HFFc6 (cell line): ENCODE results near the gene C1orf167. TPM values are rescaled to one million over a fixed set of nuclear protein-coding genes. Genes with fewer than 3 reads are reported as not detected.
A peak's percentile ranks its signal among the peaks of the same experiment; 100 is the strongest.

Experiments
- DNase-seq: peaks from one replicate; pipeline ENCODE4 v3.0.0-alpha.2; 2018
- H3K27ac Mint-ChIP-seq: 2 replicates; pipeline ENCODE4 v1.8.0; 2020; ENCODE audit warnings: mild to moderate bottlenecking, mixed read lengths
- H3K27me3 Mint-ChIP-seq: 2 replicates; pipeline ENCODE4 v1.8.0; 2021; ENCODE audit warnings: mild to moderate bottlenecking, moderate library complexity, mixed read lengths; ENCODE audit not compliant: insufficient read depth
- H3K36me3 Mint-ChIP-seq: 2 replicates; pipeline ENCODE4 v1.8.0; 2021; ENCODE audit warnings: low read depth, mixed read lengths
- H3K4me1 Mint-ChIP-seq: 2 replicates; pipeline ENCODE4 v1.8.0; 2020; ENCODE audit warnings: low read depth, mixed read lengths
- H3K4me3 Mint-ChIP-seq: 2 replicates; pipeline ENCODE4 v1.8.0; 2020; ENCODE audit warnings: mild to moderate bottlenecking, moderate library complexity, mixed read lengths
- H3K9me3 Mint-ChIP-seq: 2 replicates; pipeline ENCODE4 v1.8.0; 2020; ENCODE audit warnings: mild to moderate bottlenecking, mixed read lengths
- CTCF ChIP-seq: fragments of 200-600 bp; sonication (generic); IDR thresholded peaks from 2 replicates; pipeline ENCODE4 v1.5.0; 2021; ENCODE audit warnings: antibody characterized with exemption, mild to moderate bottlenecking
- total RNA-seq, 6 experiments: library from RNA; stranded (reverse); fragmentation: NEBNext Ultra II Directional; extraction: Animal tissue kit (Norgen Biotek cat#: 25700); gene quantifications; 2 replicates in 1 of 6; 3 replicates in 5 of 6; pipeline ENCODE4 v1.2.3, GENCODE V29; 2021

C1orf167 gene
- total RNA-seq, 6 experiments from 2014 or later: 0.23 to 0.59 (median 0.38) TPM; not detected in 2

- H3K9me3 Mint-ChIP-seq: no peaks in the 10 kb centered on the region
- H3K4me1 Mint-ChIP-seq: peaks cover 13% of the 10 kb centered on the region
- H3K36me3 Mint-ChIP-seq: no peaks in the 10 kb centered on the region
Observed at GRCh38 chr1:11746092-11746491, 15.9 kb upstream of the C1orf167 start.

GRCh38 chr1:11746795-11747487 is 15.1 kb upstream of the C1orf167 start:
- H3K4me3 Mint-ChIP-seq: no peak overlapping the region
- peaks cover 2% of the 10 kb centered on the region for H3K27me3 Mint-ChIP-seq
- H3K27ac Mint-ChIP-seq: no peak overlapping the region
- no peak for TF ChIP-seq CTCF
- H3K36me3 Mint-ChIP-seq: no peaks in the 10 kb centered on the region
- H3K9me3 Mint-ChIP-seq: no peaks in the 10 kb centered on the region
- H3K4me1 Mint-ChIP-seq: peaks cover 13% of the 10 kb centered on the region
- no peak for DNase-seq

More at GRCh38 chr1:11746092-11746491, 15.9 kb upstream of the C1orf167 start:
- Mint-ChIP-seq H3K27ac (no peak overlapping the region), H3K4me3 (no peak overlapping the region), H3K27me3 (no peaks in the 10 kb centered on the region; the same call in 1 of the 2 replicates)
- DNase-seq: peak; percentile 14
- no peak for TF ChIP-seq CTCF

- H3K27me3 Mint-ChIP-seq: peaks cover 16% of the 10 kb centered on the region
- peaks cover 13% of the 10 kb centered on the region for H3K4me1 Mint-ChIP-seq
- H3K36me3 Mint-ChIP-seq: no peaks in the 10 kb centered on the region
- H3K4me3 Mint-ChIP-seq: no peak overlapping the region
- DNase-seq: no peak
- H3K27ac Mint-ChIP-seq: no peak overlapping the region
- TF ChIP-seq CTCF: no peak
- H3K9me3 Mint-ChIP-seq: no peaks in the 10 kb centered on the region
Observed at GRCh38 chr1:11748294-11749202, 13.4 kb upstream of the C1orf167 start.

- no peak overlapping the region for H3K4me3 Mint-ChIP-seq
- DNase-seq: peak; percentile 17
- H3K27ac Mint-ChIP-seq: no peak overlapping the region
- H3K27me3 Mint-ChIP-seq: peaks cover 18% of the 10 kb centered on the region
- peak; percentile 71 for TF ChIP-seq CTCF
- no peaks in the 10 kb centered on the region for H3K36me3 Mint-ChIP-seq
- peaks cover 19% of the 10 kb centered on the region for H3K4me1 Mint-ChIP-seq
- no peaks in the 10 kb centered on the region for H3K9me3 Mint-ChIP-seq
Observed at GRCh38 chr1:11749203-11749689, 12.7 kb upstream of the C1orf167 start.

- Mint-ChIP-seq H3K4me3 (no peak overlapping the region), H3K36me3 (no peaks in the 10 kb centered on the region), H3K27me3 (peaks cover 21% of the 10 kb centered on the region), H3K9me3 (no peaks in the 10 kb centered on the region), H3K4me1 (peaks cover 19% of the 10 kb centered on the region), H3K27ac (no peak overlapping the region)
- DNase-seq: no peak
- no peak for TF ChIP-seq CTCF
Observed at GRCh38 chr1:11749996-11750395, 12.0 kb upstream of the C1orf167 start.
